Fibroblast of pulmonary artery (primary cell): ENCODE measurements around the gene FOXF1.
A peak's percentile ranks its signal among the peaks of the same experiment; 100 is the strongest.

ENCODE experiments used
- DNase-seq: peaks from one replicate; pipeline ENCODE4 v3.0.0-alpha.2; 2010; ENCODE audit warnings: low read depth
- H3K4me3 ChIP-seq: replicated peaks from 2 replicates; pipeline ENCODE4 v1.5.1; 2011; ENCODE audit warnings: low read depth, mild to moderate bottlenecking, control low read depth, low read length, moderate library complexity
- TF ChIP-seq, protein P1 (sequence below): IDR thresholded peaks from 2 replicates; pipeline ENCODE4 v1.5.1; 2011; ENCODE audit warnings: mild to moderate bottlenecking, control low read depth, low read length, inconsistent platforms; ENCODE audit errors: missing control alignments

Gene FOXF1

GRCh38 chr16:86495756-86496261 is 14.5 kb upstream of the FOXF1 start:
- TF ChIP-seq, protein P1, sequence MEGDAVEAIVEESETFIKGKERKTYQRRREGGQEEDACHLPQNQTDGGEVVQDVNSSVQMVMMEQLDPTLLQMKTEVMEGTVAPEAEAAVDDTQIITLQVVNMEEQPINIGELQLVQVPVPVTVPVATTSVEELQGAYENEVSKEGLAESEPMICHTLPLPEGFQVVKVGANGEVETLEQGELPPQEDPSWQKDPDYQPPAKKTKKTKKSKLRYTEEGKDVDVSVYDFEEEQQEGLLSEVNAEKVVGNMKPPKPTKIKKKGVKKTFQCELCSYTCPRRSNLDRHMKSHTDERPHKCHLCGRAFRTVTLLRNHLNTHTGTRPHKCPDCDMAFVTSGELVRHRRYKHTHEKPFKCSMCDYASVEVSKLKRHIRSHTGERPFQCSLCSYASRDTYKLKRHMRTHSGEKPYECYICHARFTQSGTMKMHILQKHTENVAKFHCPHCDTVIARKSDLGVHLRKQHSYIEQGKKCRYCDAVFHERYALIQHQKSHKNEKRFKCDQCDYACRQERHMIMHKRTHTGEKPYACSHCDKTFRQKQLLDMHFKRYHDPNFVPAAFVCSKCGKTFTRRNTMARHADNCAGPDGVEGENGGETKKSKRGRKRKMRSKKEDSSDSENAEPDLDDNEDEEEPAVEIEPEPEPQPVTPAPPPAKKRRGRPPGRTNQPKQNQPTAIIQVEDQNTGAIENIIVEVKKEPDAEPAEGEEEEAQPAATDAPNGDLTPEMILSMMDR = no peak
- no peak for DNase-seq
- H3K4me3 ChIP-seq = no peak overlapping the region

DNA sequence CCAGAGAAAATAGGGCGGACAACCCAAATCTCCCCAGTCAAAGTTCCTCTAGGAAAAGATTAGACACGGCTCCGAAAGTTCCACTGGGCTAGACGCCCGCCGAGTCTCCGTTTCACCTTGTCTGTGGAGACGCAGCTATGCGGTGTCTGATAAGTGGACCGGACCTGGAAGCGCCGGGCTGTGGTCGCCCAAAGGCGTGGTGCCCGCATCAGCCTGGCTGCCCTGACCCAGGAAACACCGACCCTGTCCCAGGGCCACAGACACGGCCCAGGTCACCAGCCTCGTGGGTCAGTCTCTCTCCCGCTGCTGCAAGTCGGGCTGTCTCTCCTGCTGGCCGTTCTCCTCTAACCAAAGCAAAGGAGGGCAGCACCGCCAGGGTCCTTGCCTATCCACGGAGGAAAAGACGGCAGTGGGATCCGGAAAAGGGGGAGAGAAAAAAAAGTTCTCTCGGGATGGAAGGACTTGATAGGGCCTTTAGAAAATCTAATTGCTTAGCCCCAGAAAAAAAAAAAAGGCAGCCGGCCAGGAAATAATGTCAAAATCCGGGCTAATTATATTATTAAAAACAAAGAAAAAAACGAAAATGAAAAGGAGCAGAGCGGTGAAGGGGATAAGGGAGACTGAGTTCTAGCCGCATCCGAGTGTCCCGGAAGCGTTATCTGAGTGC is 13.9 kb upstream of the FOXF1 start:
- DNase-seq = no peak
- TF ChIP-seq, protein P1 = no peak
- no peak overlapping the region for H3K4me3 ChIP-seq

- TF ChIP-seq, protein P1 = no peak
- H3K4me3 ChIP-seq = no peak overlapping the region
- no peak for DNase-seq
Observed at GRCh38 chr16:86496929-86497461, 13.3 kb upstream of the FOXF1 start.

DNA sequence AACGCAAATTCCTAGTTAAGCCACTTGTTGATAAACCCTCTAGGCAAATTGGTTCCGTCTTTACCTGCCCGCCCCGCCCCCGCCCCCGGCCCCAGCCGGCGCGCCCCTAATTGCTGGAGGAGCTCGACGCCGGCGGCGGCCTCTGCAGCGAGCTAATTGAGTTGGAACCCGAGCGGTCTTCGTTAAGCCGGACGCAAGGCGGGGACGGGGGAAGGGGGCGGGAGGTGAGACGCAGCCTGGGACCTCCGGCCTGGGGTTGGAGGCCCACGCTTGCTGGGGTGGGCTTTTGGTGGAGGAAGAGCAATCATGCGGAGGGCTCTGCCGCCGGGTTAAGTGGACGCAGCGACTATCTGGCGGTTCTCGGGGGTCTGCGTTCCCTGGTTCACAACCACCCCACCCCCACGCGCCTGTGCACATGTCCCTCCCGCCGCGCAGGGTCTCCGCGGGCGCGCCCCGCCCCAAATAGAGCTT is 12.7 kb upstream of the FOXF1 start:
- TF ChIP-seq, protein P1 = no peak
- no peak overlapping the region for H3K4me3 ChIP-seq
- DNase-seq = no peak

- TF ChIP-seq, protein P1 = no peak
- no peak for DNase-seq
- H3K4me3 ChIP-seq = no peak overlapping the region
Observed at GRCh38 chr16:86498155-86498670, 12.1 kb upstream of the FOXF1 start.

GRCh38 chr16:86498671-86499439 is 11.5 kb upstream of the FOXF1 start:
- TF ChIP-seq, protein P1 = no peak
- no peak overlapping the region for H3K4me3 ChIP-seq
- peak; percentile 36 for DNase-seq
